ENCODE data around the gene PTPRE. TPM values are rescaled to one million over a fixed set of nuclear protein-coding genes. Genes with fewer than 3 reads are reported as not detected.
"Not testable (repeated sequence)": the region's sequence is repeated elsewhere in the genome, so short reads cannot be mapped to it uniquely, and the experiment has no call there.

The PTPRE gene
- total RNA-seq, 1 donor from 2014 or later = 17.4 TPM

- intact Hi-C loops (cut with DNase I) = no loop called here
- ATAC-seq (peak; percentile 26), DNase-seq (ENCODE audit: missing footprints) (no peak)
These were observed 79.9 kb downstream of the PTPRE start for GRCh38 chr10:127986531-127987466.

- intact Hi-C loops (cut with DNase I) = no loop called here
- DNase-seq (ENCODE audit: missing footprints) (no peak), ATAC-seq (no peak)
These were observed 80.8 kb downstream of the PTPRE start for GRCh38 chr10:127987467-127988380.

- intact Hi-C loops (cut with DNase I) = no loop called here
- DNase-seq (ENCODE audit: missing footprints) (no peak), ATAC-seq (no peak)
These were observed 82.6 kb downstream of the PTPRE start for GRCh38 chr10:127989481-127990012.

GRCh38 chr10:127990132-127990788 lies 83.4 kb downstream of the PTPRE start:
- DNase-seq (ENCODE audit: missing footprints); ATAC-seq; intact Hi-C loops (cut with DNase I): not testable (repeated sequence)

- ATAC-seq (no peak), DNase-seq (ENCODE audit: missing footprints) (no peak)
- intact Hi-C loops (cut with DNase I) = no loop called here
These were observed 84.1 kb downstream of the PTPRE start for GRCh38 chr10:127990846-127991542.

GRCh38 chr10:127991543-127992255 lies 84.8 kb downstream of the PTPRE start:
- intact Hi-C loops (cut with DNase I) = no loop called here
- no peak for ATAC-seq
- DNase-seq (ENCODE audit: missing footprints) = no peak

- intact Hi-C loops (cut with DNase I) = no loop called here
- ATAC-seq (no peak), DNase-seq (ENCODE audit: missing footprints) (no peak)
These were observed 85.5 kb downstream of the PTPRE start for GRCh38 chr10:127992376-127992775.

GRCh38 chr10:127993056-127993690 lies 86.3 kb downstream of the PTPRE start:
- intact Hi-C loops (cut with DNase I) = no loop called here
- ATAC-seq (no peak), DNase-seq (ENCODE audit: missing footprints) (no peak)

GRCh38 chr10:127995939-127996338 lies 89.0 kb downstream of the PTPRE start:
- no peak for ATAC-seq
- intact Hi-C loops (cut with DNase I) = no loop called here
- DNase-seq (ENCODE audit: missing footprints) = no peak

- DNase-seq (ENCODE audit: missing footprints) = peak; percentile 78
- intact Hi-C loops (cut with DNase I) = no loop called here
- ATAC-seq = peak; percentile 85
These were observed 89.7 kb downstream of the PTPRE start for GRCh38 chr10:127996586-127996985.

- DNase-seq (ENCODE audit: missing footprints) (no peak), ATAC-seq (no peak)
- intact Hi-C loops (cut with DNase I) = no loop called here
These were observed 90.4 kb downstream of the PTPRE start for GRCh38 chr10:127997271-127997670.

GRCh38 chr10:127997937-127998336 lies 91.0 kb downstream of the PTPRE start:
- DNase-seq (ENCODE audit: missing footprints) (no peak), ATAC-seq (no peak)
- intact Hi-C loops (cut with DNase I) = no loop called here

GRCh38 chr10:127998501-127999144 lies 91.7 kb downstream of the PTPRE start:
- no peak for ATAC-seq
- DNase-seq (ENCODE audit: missing footprints) = no peak
- intact Hi-C loops (cut with DNase I) = no loop called here

- intact Hi-C loops (cut with DNase I) = loop anchor here (2.0 kb wide), 1 partner anchor 15 kb away; no protein-coding TSS in a partner anchor
These were observed 92.6 kb downstream of the PTPRE start for GRCh38 chr10:127999297-128000129.

GRCh38 chr10:128000471-128001362 lies 93.8 kb downstream of the PTPRE start:
- DNase-seq (ENCODE audit: missing footprints) (no peak), ATAC-seq (peak; percentile 81)
- intact Hi-C loops (cut with DNase I) = loop anchor here (2.0 kb wide), 1 partner anchor 16 kb away; no protein-coding TSS in a partner anchor

More at GRCh38 chr10:127999297-128000129, 92.6 kb downstream of the PTPRE start:
- DNase-seq (ENCODE audit: missing footprints) = no peak
- no peak for ATAC-seq

Measured in Right ventricle myocardium inferior (tissue), 1 donor.